Measurements from ENCODE around the gene ADCY2. TPM values are rescaled to one million over a fixed set of nuclear protein-coding genes. Genes with fewer than 3 reads are reported as not detected.

Gene ADCY2
- total RNA-seq, 1 experiment from 2014 or later, result 31.3 TPM

DNA sequence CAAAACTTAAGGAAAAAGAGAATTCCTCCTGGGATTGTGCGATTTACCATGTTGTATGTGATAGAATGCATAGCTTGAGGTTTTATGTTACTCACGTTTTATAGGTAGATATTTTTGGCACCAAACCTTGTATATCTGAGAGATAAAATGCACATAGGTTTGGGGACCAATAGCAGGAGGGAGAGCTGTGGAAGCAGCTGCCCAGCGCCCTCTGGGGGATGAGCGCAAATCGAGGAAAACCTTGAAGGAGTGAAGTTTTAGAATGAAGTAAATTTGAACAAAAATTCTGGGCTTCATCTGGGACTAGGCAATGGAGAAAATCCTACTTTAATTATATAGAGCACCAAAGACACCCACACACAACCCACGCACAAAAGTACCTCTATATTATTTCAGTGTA is 197.0 kb downstream of the ADCY2 start:
- Histone ChIP-seq H4K20me1 (ENCODE audit: control insufficient read depth, insufficient read depth, insufficient read length) (no peaks in the 10 kb centered on the region), H3K27ac (ENCODE audit: insufficient read length, low read depth, low read length) (no peak overlapping the region), H4K8ac (replicated peaks; ENCODE audit: insufficient read length, low read depth, low read length) (no peak overlapping the region), H3K18ac (ENCODE audit: insufficient read length, low read depth, low read length) (no peak overlapping the region), H2BK15ac (ENCODE audit: low read depth, low read length) (no peak overlapping the region), H3K14ac (ENCODE audit: insufficient read depth, low read length) (no peak overlapping the region), H3K4me1 (ENCODE audit: insufficient read depth, low read length) (no peaks in the 10 kb centered on the region), H3T11ph (ENCODE audit: low read length) (no peak overlapping the region), H3K9me3 (ENCODE audit: control insufficient read depth, low read depth, low read length) (no peaks in the 10 kb centered on the region), H3K23me2 (ENCODE audit: insufficient read length, low read depth, low read length, poor library complexity, severe bottlenecking) (no peaks in the 10 kb centered on the region), H3K79me1 (ENCODE audit: insufficient read depth, low read depth, low read length, poor library complexity, severe bottlenecking) (no peaks in the 10 kb centered on the region), H3K4ac (ENCODE audit: low read depth, low read length) (no peak overlapping the region), H3K56ac (ENCODE audit: insufficient read length, low read depth, low read length) (no peak overlapping the region), H3K79me2 (ENCODE audit: insufficient read depth, low read length) (no peaks in the 10 kb centered on the region), H2BK5ac (ENCODE audit: insufficient read length, low read length) (no peak overlapping the region), H2BK120ac (ENCODE audit: low read depth, low read length, poor library complexity, severe bottlenecking) (no peak overlapping the region), H2BK20ac (ENCODE audit: low read depth, low read length, poor library complexity, severe bottlenecking) (no peak overlapping the region), H4K5ac (ENCODE audit: insufficient read length, low read depth, low read length) (no peak overlapping the region), H3K4me2 (ENCODE audit: insufficient read depth, insufficient read length, low read length) (no peak overlapping the region), H3K27me3 (ENCODE audit: insufficient read depth, low read length) (no peaks in the 10 kb centered on the region), H2AK5ac (ENCODE audit: insufficient read length, low read length) (no peak overlapping the region), H3K23ac (ENCODE audit: insufficient read length, low read depth, low read length) (no peak overlapping the region), H2BK12ac (ENCODE audit: insufficient read length, low read depth, low read length) (no peak overlapping the region), H4K91ac (ENCODE audit: insufficient read length, low read depth, low read length) (no peak overlapping the region), H2AFZ (ENCODE audit: low read length) (no peak overlapping the region), H3K9ac (ENCODE audit: extremely low read depth, insufficient read length, low read length) (no peak overlapping the region)
- no CpG with 5 or more reads among the region's 6 CpGs for WGBS (ENCODE audit: extremely low coverage, insufficient read length, low lambda C conversion rate)
- Mint-ChIP-seq H3K27ac (0 out of 7 replicates have a peak overlapping the region, but pooled peaks of 1 of the 3 experiments have one; percentile 27), H3K4me3 (no peak overlapping the region; a peak in 1 of 5 replicates), H3K27me3 (ENCODE audit: low read depth) (no peaks in the 10 kb centered on the region), H3K4me1 (peaks cover 24% of the 10 kb centered on the region in 2 experiments), H3K9me3 (no peaks in the 10 kb centered on the region), H3K36me3 (ENCODE audit: insufficient read depth in 1 of 3, low read depth in 3 of 3) (no peaks in the 10 kb centered on the region; a peak in 1 of 7 replicates)
- TF ChIP-seq, protein P1, sequence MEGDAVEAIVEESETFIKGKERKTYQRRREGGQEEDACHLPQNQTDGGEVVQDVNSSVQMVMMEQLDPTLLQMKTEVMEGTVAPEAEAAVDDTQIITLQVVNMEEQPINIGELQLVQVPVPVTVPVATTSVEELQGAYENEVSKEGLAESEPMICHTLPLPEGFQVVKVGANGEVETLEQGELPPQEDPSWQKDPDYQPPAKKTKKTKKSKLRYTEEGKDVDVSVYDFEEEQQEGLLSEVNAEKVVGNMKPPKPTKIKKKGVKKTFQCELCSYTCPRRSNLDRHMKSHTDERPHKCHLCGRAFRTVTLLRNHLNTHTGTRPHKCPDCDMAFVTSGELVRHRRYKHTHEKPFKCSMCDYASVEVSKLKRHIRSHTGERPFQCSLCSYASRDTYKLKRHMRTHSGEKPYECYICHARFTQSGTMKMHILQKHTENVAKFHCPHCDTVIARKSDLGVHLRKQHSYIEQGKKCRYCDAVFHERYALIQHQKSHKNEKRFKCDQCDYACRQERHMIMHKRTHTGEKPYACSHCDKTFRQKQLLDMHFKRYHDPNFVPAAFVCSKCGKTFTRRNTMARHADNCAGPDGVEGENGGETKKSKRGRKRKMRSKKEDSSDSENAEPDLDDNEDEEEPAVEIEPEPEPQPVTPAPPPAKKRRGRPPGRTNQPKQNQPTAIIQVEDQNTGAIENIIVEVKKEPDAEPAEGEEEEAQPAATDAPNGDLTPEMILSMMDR (conservative IDR thresholded peaks at IDR 0.05), result peak; percentile 81
- no peak for DNase-seq

Measured in H9 (cell line).